Ramos (cell line): Measurements from ENCODE around the gene OPA3.

ENCODE experiments used
- in situ Hi-C: fragments of 300-500 bp; cut with MboI; formaldehyde crosslinking; loops from one replicate; pipeline ENCODE4 v1.14.3; 2022; ENCODE audit warnings: low sequenced_read_pairs; ENCODE audit not compliant: unreplicated experiment

Gene OPA3

DNA sequence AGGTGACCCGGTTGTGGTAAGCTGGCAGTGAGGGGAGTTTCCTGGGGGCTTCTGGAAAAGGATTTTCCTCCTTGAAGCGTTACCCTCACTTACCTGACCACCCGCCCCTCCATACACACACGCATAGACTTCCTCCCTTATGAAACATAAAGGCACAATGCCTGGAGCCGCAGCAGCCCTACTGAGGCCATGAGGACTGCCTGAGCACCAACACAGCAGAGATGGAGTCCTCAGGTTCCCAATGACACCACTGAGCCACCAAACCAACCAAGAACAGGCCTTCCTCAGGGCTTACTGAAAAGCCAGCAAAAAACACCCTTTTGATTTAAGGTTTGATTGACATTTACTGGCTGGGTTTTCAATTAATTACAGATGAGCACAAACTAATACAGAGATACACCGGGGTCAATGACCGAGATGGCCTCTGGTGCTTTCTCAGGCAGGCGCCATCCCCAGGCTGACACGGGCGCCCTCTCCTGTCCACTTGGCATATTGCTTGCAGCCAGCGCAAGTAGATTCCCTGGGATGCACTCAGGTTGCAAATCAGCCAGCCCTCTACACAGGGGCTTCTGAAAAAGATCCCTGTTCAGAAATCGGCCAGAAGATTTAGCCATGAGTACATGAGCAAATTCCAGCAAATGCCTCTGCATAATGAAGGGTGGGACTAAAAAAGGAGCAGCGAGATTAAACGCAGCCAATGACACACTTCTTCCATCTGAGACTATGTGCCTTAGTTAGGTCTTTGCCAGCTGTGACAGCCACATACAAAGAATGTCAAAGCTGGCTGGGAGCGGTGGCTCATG lies 14.8 kb downstream of the OPA3 start:
- in situ Hi-C loops, result loop anchor here (10.0 kb wide), 1 partner anchor 135 kb away; no protein-coding TSS in a partner anchor

DNA sequence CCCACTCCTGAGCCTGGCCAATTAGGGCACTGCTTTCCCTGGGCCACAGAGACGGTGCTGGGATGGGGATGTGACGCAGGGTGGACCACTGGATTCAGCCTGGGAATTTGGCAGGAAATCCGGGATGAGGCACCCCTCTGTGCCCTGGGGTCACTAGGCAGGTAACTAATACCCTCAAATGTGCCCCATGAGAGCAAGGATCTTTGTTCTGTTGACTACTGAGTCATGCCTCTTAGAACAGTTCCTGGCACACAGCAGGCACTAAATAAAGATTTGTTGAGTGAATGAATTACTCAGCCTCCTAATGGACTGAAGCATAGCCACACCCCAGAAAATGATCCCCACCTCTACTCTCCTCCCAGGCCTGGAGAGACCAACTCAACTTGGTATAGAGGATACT lies 15.9 kb downstream of the OPA3 start:
- in situ Hi-C loops, result loop anchor here (10.0 kb wide), 1 partner anchor 134 kb away; no protein-coding TSS in a partner anchor

DNA sequence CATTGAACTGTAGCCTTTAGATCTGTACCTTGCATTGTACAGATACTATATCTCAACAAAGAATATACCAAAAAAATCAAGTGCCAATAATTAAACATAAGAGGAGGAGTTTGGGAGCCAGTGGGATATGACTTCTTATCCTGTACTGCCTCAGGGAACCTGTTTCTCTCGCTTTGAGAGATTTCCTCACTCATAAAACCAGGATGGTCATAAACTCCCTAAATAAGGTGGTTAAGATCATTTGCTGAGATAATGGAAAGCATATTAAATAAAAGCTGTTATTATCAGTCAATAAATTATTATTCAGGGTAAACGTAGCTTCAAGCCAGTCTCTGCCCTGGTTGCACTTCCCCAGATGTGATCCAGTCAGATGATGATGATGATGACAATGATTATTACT lies 17.0 kb downstream of the OPA3 start:
- in situ Hi-C loops, result loop anchor here (10.0 kb wide), 1 partner anchor 133 kb away; no protein-coding TSS in a partner anchor

DNA sequence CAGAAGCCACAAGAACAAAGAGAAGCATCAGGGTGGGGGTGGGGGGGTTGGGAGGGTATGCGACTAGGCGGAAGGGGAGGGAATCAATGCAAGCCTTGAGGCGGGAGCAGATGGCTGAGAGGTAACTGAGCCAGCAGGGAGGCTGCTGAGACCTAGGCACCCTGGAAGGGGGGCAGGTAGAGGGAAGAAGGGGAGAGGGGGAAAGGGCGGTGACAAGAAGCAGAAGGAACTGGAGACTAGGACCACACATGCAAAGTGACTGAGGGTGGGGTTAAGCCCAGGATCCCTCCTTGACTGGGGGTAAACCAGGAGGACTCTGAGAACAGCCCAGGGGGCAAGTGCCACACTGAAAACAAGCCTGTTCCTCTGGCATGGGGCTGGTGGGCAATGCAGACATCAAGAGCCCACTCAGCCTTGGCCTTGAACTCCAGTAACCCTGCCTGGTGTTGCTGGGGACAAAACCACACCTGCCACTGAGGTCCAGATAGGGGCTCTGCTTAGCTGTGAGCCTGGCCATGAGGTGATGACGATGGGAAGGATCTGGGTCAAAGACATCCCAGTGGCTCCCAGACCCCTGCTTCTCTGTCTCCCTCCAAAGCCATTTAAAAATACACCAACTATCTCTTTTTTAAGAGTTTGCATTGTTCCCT lies 20.3 kb downstream of the OPA3 start:
- in situ Hi-C loops, result loop anchor here (10.0 kb wide), 1 partner anchor 129 kb away; no protein-coding TSS in a partner anchor

DNA sequence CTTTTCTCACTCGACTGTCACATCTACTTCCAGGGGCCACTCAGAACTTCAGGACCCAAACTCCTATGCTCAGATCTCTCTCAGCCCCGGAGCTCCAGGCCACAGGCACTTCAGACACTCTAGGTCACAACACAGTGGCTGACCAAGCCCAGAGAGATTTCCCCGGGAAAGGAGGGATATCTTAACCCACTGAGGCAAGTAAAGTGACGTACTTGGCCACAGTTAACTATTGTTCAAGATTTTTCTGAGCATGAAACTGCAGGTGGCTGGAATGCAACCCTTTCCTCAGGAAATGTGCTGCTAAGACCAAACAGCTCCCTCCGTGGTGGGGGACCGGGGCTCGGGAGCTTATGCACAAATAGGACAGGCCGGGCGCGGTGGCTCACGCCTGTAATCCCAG lies 23.9 kb downstream of the OPA3 start:
- in situ Hi-C loops, result loop anchor here (10.0 kb wide), 1 partner anchor 126 kb away; no protein-coding TSS in a partner anchor

DNA sequence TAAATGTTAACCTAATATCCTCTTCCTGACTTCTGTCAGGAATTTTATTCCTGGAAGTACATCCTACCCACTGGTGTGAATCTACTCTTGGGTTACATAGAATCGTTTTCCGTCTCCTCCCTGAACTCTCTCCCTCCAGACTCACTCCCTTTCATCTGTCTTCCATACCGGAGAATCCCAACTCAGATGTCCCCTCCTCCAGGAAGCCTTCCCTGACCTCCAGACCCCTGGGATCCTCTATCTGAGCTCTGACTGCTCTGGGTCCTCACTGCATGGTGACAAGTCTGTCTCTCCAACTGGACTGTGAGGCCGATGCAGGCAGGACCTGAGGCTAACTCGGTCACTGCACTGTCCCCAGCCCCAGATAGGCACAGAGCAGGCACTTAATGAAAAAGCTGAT lies 24.6 kb downstream of the OPA3 start:
- in situ Hi-C loops, result loop anchor here (10.0 kb wide), 1 partner anchor 125 kb away; no protein-coding TSS in a partner anchor

DNA sequence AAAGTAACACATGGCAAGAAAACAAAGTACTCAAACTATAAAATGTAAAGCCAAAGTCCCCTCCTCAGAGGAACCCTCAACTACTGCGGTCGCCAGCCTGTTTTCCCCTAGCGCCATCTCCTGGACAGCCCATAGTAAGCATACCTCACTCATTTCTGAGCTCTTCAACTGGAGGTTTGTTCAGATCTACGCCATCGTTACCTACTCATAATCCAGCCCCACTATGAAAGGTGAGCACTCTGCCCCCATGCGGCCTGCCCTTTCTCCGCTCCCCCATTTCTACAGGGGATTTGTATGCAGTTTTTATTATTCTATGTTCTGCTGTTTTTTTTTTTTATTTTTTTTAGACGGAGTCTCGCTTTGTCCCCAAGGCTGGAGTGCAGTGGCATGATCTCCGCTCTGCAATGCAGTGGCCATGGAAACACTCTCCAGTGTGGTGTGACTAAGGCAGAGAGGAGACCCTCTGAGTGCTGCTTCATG lies 26.2 kb downstream of the OPA3 start:
- in situ Hi-C loops, result loop anchor here (5.0 kb wide), 1 partner anchor 41 kb away; no protein-coding TSS in a partner anchor

DNA sequence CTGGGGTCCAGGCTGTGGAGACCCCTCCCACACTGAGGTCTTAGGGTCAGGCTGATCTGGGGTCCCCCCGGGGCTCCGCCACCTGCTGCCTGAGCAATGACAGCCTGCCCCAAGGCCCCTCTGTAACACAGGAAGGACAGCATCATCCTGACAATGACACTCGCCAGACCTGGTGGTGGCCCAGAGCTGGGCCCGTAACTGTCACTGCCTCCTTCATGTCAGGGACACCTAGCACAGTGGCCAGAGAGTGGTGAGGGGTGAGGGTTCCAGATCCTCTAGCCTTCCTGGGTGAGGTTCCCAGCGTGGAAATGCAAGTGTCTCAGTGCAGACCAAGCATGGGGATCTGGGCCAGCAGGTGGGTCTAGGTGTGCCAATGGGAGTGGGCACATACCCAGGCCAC lies 27.8 kb downstream of the OPA3 start:
- in situ Hi-C loops, result loop anchor here (5.0 kb wide), 1 partner anchor 40 kb away; no protein-coding TSS in a partner anchor

DNA sequence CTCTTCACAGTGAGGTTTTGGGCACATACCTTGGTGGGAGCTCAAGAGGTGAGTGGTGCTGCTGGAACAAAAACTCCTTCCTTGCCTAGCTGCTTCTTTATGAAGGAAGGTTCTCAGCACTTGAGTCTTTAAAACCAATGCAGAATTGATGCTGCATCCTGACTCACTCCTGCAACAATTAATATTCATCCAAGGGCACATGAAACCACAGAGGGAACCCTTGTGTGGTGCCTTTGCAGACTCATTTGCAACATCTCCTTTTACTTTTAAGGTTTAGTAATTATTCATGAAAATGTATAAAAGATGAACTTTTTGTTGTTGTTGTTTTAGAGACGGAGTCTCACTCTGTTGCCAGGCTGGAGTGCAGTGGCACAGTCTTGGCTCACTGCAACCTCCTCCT lies 30.1 kb downstream of the OPA3 start:
- in situ Hi-C loops, result no loop called here

DNA sequence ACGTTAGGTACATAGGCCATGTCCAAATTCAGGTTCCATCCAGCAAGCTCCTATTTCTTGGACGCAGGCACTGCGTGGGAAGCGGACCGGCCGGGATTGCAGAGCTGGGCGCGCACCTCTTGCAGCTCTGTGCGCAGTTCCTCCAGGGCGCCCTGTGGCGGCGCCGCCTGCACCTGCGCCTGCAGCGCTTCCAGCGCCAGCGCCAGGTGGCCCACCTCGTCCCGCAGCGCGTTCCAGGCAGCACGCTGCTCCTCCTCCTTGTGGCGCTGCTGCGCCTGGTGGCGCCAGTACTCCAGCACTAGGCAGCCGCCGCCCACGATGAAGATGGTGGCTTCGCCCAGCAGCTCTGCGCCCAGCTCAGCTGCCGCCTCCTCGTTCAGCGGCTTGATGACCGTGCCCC lies 31.1 kb downstream of the OPA3 start:
- in situ Hi-C loops, result no loop called here

DNA sequence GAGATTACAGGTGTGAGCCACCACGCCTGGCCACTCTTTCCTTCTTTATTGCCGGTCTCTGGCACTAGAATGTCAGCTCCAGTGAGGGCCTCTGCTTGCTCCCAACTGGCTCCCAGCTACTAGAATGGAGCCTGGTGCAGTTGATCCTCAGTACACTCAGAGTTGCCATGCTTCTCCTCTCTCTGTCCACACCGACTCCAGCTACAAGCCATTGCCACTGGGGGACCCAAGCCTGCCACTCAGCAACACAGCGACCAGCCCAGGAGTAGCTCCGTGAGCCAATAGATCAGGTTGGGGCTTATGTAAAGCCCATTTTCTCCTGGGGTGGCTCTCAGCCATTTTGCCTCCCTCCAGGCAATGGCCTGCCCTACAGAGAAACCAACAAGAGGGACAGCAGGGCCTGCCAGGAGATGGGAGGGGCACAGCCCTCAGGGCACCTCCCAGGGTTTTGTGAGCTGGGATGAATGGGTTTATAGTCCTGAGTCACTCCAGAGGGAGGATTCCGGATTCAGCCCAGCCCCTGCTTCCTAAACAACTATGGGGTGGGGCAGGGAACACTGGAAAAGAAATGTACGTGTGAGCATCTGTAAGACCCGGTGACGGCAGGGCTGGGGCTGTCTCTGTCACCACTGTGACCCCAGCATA lies 36.5 kb downstream of the OPA3 start:
- in situ Hi-C loops, result no loop called here

DNA sequence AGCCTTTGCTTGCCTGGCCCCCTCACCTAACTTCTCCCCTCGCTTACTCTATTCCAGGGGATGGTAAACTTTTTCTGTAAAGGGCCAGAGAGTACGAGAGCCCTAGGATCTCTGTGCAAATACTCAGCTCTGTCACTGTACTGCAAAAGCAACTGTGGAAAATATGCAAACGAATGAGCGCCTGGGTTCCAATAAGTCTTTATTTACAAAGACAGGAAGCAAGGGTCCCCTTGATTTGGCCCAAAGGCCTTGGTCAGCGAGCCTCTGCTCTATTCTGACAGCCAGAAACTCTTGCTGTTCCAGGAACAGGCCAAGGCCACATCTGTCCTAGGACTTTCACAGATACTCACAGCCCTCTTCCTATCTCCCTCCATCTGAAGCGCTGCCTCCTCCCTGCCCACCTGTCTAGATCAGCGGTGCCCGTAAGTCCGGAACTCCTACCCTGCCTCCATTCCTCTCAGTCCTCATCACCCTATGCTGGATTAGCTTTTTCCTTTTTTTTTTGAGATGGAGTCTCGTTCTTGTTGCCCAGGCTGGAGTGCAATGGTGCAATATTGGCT lies 37.3 kb downstream of the OPA3 start:
- in situ Hi-C loops, result no loop called here

DNA sequence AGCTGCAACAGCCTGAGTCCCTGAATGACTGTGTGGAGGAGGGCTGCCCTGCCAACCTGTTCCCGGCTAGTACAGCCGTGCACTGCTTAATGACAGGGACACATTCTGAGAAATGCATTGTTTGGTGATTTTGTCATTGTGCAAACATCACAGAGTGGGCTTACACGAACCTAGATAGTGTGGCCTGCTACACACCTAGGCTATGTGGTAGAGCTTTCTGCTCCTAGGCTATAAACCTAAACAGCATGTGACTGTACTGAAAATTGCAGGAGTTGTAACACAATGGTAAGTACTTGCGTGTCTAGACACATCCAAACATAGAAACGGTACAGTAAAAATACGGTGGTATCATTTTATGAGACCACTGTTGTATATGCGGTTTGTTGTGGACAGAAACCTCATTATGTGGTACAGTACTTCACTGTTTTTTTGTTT lies 42.4 kb downstream of the OPA3 start:
- in situ Hi-C loops, result no loop called here

DNA sequence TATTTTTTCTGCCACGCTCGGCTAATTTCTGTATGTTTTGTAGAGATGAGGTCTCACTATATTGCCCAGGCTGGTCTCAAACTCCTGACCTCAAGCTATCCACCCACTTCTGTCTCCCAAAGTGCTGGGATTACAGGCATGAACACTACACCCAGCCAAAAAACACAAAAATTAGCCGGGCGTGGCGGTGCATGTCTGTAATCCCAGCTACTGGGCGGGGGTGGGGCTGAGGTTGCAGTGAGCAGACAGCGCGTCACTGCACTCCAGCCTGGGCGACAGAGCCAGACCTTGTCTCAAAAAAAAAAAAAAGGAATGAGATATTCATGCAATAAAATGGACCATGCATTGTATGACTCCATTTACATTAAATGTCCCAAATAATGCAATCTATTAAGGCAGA lies 45.1 kb downstream of the OPA3 start:
- in situ Hi-C loops, result no loop called here

DNA sequence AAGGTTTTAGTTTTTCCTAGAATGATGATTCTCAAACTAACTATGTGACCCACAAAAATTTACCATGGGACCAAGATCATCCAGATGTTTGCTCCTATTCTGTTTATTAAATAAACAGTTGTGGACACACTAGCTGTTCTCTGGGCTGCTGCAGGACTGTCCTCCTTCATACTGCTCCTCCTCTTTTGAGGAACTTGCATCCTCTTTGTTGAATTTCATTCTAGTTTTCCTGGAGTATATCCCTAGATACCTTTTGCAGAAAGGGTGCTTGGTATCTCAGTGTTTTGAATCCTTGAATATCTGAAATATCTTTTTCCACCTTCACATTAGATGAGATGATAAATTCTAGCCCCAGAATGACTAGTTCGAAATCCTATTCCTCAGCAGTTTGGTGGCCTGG lies 53.3 kb downstream of the OPA3 start:
- in situ Hi-C loops, result no loop called here

DNA sequence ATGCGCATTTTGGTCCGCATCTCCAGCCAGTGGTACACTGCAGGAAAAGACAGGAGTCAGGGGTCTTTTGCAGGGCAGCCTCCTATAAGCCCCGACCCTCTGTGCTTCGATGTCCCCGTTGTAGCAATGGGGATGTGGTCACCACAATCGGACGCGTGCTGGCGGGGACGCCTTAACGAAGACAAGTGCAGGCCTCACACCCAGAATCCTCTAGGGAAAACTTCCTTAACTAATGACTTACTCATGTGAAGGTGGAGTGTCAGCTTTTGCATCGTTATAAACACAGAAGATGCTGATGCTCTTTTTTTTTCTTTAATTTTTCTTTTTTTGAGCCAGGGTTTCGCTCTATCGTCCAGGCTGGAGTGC lies 55.2 kb downstream of the OPA3 start:
- in situ Hi-C loops, result no loop called here

DNA sequence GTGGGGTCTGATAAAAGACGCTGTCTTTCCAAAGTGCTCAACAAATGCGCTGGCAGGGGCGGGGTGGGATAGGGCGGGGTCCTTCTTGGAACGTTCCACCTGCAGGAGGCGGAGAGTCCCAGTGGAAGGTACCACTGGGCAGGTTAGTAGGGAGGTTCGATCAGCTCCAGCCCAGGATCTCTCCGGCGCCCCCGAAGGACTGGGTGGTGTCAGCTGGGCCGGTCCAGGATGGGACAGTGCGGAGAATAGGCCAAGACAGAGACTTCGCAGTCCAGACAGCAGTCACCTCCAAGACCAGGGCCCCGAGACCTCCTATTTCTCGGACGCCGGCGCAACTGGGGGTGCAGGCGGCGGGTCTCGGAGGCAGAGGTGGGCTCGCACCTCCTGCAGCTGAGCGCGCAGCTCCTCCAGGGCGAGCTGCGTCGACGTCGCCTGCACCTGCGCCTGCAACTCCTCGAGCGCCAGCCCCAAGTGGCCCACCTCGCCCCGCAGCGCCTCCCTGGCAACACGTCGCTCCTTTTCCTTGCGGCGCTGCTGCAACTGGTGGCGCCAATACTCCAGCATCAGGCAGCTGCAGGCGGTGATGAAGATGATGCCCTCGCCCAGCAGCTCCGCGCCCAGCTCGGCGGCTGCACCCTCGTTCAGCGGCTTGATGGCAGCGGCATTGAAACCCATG lies 55.7 kb downstream of the OPA3 start:
- in situ Hi-C loops, result no loop called here

DNA sequence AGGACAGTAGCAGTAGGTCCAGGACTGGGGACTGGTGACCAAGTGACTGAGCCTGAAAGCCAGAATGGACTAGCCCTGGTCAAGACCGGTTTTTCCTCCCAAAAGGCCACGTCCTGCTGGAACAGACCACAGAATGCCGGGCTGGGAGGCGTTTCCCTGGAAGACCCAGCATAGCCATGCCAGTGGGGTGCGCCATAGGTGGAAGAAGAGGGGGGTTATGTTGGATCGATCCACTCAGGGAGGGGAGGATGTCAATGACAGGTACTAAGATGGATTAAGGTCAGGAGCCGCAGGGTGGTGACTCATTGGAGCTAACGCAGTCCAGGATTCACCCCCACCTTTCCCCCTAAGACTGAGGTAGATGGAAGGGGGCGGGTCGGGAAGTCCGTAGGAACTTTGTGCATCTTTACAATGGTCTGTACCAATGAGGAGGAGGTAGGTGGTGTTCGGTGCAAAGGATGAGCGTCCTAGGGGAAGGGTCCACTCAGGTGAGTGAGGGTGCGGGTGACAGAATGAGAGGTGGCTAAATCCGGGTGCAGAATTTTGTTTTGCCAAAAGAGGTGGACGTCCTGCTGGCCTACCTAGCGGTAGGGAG lies 56.4 kb downstream of the OPA3 start:
- in situ Hi-C loops, result no loop called here

DNA sequence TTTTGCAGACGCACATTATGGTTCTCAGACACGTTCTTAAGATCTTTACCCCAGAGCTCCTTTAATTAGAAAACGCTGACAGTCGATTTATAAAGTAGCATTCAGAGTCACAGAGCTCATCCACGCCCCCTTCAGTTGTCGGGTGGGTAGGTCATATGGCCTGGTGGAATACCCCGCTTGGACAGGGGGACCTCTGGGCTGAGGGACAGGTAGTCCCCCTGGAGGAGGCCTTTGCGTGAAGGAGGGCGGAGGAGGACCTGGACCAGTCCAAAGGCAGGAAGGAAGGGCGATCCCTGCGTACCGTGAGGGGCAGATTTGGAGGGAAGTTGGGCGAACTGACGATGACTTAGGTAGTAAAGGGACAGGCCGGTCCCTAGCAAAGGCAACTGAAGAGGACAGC lies 56.9 kb downstream of the OPA3 start:
- in situ Hi-C loops, result no loop called here

DNA sequence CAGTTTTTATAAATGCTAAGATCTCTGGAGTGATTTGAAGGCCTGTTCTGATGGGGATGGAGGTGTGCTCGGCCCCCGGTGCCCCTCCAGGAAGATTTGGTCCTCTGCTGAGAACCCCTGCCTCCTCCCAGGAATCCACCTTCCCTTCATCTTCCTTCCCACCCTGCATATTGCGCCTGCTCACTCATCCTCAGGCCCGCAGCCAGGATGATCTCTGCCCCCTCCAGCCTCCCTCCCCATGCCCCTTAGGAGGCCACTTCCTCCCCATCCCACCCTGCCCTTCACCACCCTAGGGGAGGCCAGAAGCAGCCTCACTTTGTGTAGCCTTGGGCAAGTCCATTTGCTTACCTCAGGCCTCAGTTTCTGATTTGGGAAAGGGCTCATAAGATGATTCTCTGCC lies 57.6 kb downstream of the OPA3 start:
- in situ Hi-C loops, result no loop called here
